Pons (tissue), 1 donor: ENCODE data around the gene AGTRAP.

ENCODE experiments used
- DNase-seq: peaks from one replicate; pipeline ENCODE4 v3.0.0-alpha.2; 2016; ENCODE audit warnings: low spot score

Gene AGTRAP

GRCh38 chr1:11706292-11706691 is 29.6 kb upstream of the AGTRAP start:
- DNase-seq = no peak

- peak; percentile 14 for DNase-seq
Observed at GRCh38 chr1:11707621-11708276, 28.2 kb upstream of the AGTRAP start.

GRCh38 chr1:11708554-11709350 is 27.2 kb upstream of the AGTRAP start:
- DNase-seq = no peak

- no peak for DNase-seq
Observed at GRCh38 chr1:11711490-11711889, 24.4 kb upstream of the AGTRAP start.

DNA sequence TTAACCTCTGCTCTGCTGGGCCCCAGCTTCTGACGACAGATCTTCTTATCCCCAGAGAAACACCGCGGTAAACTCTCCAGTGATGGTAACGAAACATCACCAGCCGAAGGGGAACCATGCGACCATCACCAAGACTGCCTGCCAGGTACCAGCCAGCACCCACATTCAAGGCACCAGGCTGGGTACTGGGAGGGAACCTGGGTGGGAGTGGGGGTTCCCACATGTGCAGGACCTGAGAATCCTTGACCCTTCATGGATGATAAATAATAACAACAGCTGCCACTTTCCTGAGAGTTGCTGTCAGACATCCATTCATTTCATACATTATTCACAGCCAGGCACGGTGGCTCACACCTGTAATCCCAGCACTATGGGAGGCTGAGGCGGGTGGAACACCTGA is 23.7 kb upstream of the AGTRAP start:
- DNase-seq = no peak

DNA sequence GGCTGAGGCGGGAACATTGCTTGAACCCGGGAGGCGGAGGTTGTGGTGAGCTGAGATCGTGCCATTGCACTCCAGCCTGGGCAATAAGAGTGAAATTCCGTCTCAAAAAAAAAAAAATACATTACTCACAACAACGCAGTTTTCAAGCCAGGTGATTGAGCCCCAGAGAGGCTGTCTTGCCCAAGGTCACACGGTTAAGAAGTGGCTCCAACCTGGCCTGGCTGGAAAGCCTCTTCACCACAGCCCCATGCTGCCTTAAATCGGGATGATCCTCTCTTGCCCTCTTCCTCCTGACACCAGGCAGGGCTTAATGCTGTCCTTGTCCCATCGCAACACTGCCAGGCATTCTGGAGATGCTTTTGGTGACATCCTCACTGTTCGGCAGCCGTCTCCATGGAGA is 22.8 kb upstream of the AGTRAP start:
- no peak for DNase-seq

DNA sequence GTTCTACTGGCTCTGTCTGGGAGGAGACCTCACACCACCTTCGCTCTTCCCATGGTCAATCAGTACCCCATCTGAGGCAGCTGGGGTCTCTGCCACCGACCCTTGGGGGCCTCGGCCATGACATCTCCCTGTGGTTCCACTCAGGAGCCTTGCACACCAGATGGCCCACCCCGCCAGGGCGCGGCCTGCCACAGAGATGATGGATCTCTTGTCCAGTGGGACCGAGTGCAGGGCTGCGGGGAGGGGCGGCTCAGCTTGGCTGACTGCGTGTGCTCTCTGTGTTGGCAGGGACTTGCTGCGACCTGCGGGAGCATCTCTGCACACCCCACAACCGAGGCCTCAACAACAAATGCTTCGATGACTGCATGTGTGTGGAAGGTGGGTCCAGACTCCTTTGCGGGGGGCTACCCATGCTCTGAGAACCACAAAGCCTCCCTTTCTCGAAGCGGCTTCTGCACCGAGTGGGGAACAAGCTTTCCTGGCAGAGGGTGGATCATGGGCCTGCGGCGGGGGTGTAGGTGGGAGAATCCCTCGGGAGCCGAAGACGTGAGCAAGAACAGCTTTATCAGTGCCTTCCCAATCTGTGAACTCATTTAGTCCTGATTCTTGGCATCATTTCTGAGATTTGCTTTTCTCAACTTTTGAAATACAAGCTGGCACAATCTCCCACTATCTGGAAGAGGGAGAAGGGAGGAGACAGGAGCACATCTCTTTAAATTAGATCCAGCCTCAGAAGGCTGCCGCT is 20.9 kb upstream of the AGTRAP start:
- no peak for DNase-seq

- DNase-seq = peak; percentile 79
Observed at GRCh38 chr1:11719313-11720032, 16.5 kb upstream of the AGTRAP start.

DNA sequence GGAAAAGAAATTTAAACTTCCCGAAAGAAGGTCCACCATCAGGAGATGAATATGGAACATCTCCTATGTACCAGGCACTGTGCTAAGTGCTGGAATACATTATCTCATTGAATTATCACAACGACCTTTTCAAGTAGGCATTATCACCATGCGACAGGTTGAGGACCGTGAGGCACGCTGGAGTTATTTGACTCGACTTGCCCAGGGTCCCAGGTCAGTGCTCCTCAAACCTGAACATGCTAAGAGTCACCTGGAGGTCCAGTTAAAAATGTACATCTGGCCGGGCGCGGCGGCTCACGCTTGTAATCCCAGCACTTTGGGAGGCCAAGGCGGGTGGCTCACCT is 15.9 kb upstream of the AGTRAP start:
- no peak for DNase-seq

DNA sequence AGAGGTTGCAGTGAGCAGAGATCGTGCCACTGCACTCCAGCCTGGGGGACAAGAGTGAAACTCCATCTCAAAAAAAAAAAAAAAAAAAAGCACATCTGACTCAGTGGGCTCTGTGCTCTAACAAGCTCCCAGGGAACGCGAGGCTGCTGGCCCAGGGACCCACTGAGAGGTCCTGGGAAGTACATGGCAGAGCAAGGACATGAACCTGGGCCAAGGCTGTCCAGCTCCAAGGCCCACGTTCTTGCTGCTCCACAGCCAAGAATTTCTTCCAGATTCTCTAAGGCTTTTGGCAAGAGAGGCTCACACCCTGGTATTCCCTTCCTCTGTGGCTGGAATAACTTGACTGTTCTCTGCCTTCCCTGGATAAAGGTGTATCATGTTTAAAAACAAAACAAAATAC is 15.4 kb upstream of the AGTRAP start:
- DNase-seq = peak; percentile 37

GRCh38 chr1:11721311-11721710 is 14.6 kb upstream of the AGTRAP start:
- no peak for DNase-seq

DNA sequence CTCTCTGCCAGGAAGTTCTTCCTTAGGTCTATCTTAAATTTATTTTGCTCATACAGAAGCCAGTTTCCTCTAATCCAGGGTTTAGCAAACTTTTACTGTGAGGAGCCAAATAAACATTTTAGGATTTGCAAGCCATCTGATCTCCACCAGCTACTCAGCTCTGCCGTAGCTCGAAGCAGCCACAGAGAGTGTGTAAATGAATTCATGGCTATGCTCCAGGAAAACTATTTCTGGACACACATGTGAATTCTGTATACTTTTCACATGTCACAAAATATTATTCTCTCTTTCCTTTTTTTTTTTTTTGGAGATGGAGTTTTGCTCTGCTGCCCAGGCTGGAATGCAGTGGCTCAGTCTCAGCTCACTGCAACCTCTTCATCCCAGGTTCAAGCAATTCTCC is 13.4 kb upstream of the AGTRAP start:
- DNase-seq = no peak

DNA sequence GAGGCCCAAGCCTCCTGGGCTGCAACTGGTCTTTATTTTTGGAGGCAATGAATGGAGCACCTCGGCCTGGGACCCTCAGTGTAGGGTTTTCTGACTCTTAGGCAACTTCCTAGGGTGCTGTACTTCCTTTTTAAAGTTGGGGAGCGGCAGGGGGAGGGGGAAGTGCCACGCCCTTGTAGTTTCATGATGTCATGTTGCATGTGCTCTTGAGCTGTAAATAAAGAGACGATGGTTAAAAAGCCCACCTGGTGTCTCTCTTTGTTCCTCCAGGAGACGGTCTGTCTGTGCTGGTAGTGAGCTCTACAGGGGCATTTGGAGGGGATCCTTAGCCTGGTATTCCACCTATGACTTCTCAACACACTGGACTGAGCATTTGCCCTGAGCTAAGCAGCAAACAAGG is 10.3 kb upstream of the AGTRAP start:
- DNase-seq = no peak

GRCh38 chr1:11727119-11727518 is 8.8 kb upstream of the AGTRAP start:
- DNase-seq = no peak

GRCh38 chr1:11728126-11728806 is 7.7 kb upstream of the AGTRAP start:
- DNase-seq = no peak

GRCh38 chr1:11729155-11729497 is 6.8 kb upstream of the AGTRAP start:
- DNase-seq = no peak

DNA sequence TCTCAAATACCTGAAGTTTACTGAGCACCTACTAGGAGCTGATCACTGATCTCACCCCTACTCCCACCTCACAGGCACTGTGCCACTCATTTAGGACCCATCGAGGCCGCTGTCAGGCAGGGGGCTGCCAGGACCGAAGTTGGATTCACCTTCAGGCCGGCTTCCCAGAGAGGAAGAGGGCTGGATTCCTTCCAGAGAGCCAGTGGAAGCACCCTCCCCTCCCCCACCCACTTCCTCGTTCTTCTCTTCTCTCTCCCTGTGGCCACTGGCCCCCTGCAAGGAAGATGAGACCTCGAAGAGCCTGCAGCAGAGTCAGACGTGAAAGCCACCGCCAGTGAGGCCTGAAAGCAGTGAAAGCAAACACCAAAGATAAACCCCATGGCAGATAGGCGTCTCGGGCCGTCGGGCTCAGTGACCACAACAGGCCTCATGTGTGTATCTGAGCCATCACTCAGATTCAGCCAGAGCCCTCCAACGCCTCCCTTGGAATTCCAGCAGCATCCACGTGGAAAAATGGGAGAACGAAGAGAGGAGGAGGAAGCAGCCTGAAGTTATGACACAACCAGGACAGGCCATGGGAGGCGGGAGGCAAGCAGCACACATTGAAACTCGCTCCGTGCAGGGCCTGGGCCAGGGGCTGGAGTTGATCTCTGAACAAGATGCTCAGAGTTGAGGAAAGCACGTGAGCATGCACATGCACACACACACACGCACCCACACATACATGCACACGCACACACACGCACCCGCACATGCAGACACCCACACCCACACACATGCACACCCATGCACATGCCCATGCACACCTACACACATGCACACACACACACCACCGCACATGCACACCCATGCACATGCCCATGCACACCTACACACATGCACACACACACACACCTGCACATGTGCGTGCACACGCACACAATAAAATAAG is 6.2 kb upstream of the AGTRAP start:
- DNase-seq = peak; percentile 19

DNA sequence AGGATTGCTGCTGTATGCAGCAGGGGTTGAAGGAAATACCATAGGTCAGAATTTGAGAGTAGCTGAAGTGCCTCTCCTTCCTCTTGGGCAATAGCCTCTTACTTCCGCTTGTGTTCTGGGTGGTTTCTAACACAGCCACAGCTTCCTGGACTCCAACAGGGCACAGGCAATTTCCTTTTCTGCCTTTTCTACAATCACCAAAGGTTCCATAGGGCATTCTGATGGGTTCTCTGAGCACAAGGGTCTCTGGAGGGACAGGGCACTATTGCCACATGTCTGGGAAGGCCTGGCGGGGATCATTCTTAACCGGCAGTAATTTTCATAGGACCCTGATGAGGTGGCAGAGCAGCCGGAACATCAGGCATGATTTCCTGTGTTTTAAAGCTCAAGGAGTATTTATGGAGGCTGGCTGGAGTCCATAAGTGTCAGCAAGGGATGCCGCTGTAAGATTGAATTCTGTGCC is 5.5 kb upstream of the AGTRAP start:
- peak; percentile 77 for DNase-seq

- peak; percentile 95 for DNase-seq
Observed at GRCh38 chr1:11731691-11732283, 4.1 kb upstream of the AGTRAP start.

DNA sequence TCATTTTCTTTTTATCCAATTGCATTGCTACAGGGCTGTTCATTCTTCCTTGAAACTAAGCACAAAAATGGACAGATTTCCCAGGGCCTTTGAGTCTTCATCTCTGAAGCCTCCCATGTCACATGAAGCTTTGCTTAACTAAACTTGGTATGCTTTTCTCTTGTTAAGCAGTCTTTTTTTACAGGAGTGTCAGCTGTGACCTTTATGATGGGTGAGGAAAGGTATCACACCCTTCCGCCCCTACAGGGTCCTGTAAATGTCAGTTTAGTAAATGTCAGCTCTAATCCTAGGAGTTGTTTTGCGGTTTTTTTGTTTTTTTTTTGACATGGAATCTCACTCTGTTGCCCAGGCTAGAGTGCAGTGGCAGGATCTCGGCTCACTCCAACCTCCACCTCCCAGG is 2.6 kb upstream of the AGTRAP start:
- no peak for DNase-seq

DNA sequence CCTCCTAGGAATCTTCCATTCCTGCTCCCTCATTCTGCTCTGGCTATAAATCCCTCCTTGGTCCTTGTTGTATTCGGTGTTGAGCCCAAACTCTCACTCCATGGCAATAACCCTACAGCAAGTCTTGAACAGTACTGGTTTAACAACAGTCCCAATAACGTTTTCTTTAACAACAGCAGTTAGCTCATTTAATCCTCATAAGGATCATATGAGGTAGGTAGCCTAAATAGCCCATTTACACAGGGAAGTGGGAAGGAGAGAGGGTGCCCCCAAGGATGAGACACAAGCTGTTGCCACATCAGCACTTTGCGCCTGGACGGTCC is 444 bp upstream of the AGTRAP start:
- DNase-seq = peak; percentile 43
